Type B pancreatic cell (in vitro differentiated cells): Measurements from ENCODE around the gene IL16. TPM values are rescaled to one million over a fixed set of nuclear protein-coding genes. Genes with fewer than 3 reads are reported as not detected.

Experiments used
- DNase-seq: peaks from one replicate; pipeline ENCODE4 v3.0.0; 2021; ENCODE audit warnings: mixed read lengths; ENCODE audit not compliant: unreplicated experiment; ENCODE audit errors: extremely low spot score
- H3K27ac Mint-ChIP-seq: 2 replicates; pipeline ENCODE4 v1.8.0; 2021; ENCODE audit warnings: mild to moderate bottlenecking, mixed read lengths
- H3K27me3 Mint-ChIP-seq: 2 replicates; pipeline ENCODE4 v1.8.0; 2021; ENCODE audit warnings: mixed read lengths
- H3K36me3 Mint-ChIP-seq: 2 replicates; pipeline ENCODE4 v1.8.0; 2021; ENCODE audit warnings: mixed read lengths
- H3K4me1 Mint-ChIP-seq: one replicate; pipeline ENCODE4 v1.8.0; 2021; ENCODE audit warnings: mixed read lengths; ENCODE audit not compliant: unreplicated experiment
- H3K4me3 Mint-ChIP-seq: 2 replicates; pipeline ENCODE4 v1.8.0; 2021; ENCODE audit warnings: mild to moderate bottlenecking, mixed read lengths
- H3K9me3 Mint-ChIP-seq: 2 replicates; pipeline ENCODE4 v1.8.0; 2021; ENCODE audit warnings: mixed read lengths
- total RNA-seq: library from RNA; stranded (reverse); gene quantifications from 2 replicates; pipeline ENCODE4 v1.2.1, GENCODE V29; 2021; ENCODE audit warnings: low replicate concordance
- TF ChIP-seq, protein P1 (sequence below): fragments of 200-600 bp; sonication (generic); conservative IDR thresholded peaks from 2 replicates; pipeline ENCODE4 v1.5.0; 2021; ENCODE audit warnings: antibody characterized with exemption, mild to moderate bottlenecking

The IL16 gene
- total RNA-seq, 1 donor from 2014 or later: 0.14 TPM

GRCh38 chr15:81182756-81183438, 13.8 kb upstream of the IL16 start:
- no peak for DNase-seq
- Mint-ChIP-seq H3K4me1 (peaks cover 11% of the 10 kb centered on the region), H3K27ac (no peak overlapping the region), H3K27me3 (peaks cover 46% of the 10 kb centered on the region), H3K4me3 (no peak overlapping the region), H3K9me3 (no peaks in the 10 kb centered on the region), H3K36me3 (no peaks in the 10 kb centered on the region)
- TF ChIP-seq, protein P1, sequence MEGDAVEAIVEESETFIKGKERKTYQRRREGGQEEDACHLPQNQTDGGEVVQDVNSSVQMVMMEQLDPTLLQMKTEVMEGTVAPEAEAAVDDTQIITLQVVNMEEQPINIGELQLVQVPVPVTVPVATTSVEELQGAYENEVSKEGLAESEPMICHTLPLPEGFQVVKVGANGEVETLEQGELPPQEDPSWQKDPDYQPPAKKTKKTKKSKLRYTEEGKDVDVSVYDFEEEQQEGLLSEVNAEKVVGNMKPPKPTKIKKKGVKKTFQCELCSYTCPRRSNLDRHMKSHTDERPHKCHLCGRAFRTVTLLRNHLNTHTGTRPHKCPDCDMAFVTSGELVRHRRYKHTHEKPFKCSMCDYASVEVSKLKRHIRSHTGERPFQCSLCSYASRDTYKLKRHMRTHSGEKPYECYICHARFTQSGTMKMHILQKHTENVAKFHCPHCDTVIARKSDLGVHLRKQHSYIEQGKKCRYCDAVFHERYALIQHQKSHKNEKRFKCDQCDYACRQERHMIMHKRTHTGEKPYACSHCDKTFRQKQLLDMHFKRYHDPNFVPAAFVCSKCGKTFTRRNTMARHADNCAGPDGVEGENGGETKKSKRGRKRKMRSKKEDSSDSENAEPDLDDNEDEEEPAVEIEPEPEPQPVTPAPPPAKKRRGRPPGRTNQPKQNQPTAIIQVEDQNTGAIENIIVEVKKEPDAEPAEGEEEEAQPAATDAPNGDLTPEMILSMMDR: no peak

GRCh38 chr15:81183439-81183775, 13.3 kb upstream of the IL16 start:
- H3K4me3 Mint-ChIP-seq: no peak overlapping the region
- no peak overlapping the region for H3K27ac Mint-ChIP-seq
- no peak for DNase-seq
- TF ChIP-seq, protein P1: no peak
- no peaks in the 10 kb centered on the region for H3K9me3 Mint-ChIP-seq
- peaks cover 11% of the 10 kb centered on the region for H3K4me1 Mint-ChIP-seq
- H3K36me3 Mint-ChIP-seq: no peaks in the 10 kb centered on the region
- H3K27me3 Mint-ChIP-seq: peaks cover 49% of the 10 kb centered on the region

- H3K4me1 Mint-ChIP-seq: peaks cover 11% of the 10 kb centered on the region
- no peak for DNase-seq
- peaks cover 51% of the 10 kb centered on the region for H3K27me3 Mint-ChIP-seq
- H3K4me3 Mint-ChIP-seq: no peak overlapping the region
- H3K9me3 Mint-ChIP-seq: no peaks in the 10 kb centered on the region
- H3K27ac Mint-ChIP-seq: no peak overlapping the region
- TF ChIP-seq, protein P1: no peak
- H3K36me3 Mint-ChIP-seq: no peaks in the 10 kb centered on the region
Measured at GRCh38 chr15:81184188-81184587, 12.5 kb upstream of the IL16 start.

DNA sequence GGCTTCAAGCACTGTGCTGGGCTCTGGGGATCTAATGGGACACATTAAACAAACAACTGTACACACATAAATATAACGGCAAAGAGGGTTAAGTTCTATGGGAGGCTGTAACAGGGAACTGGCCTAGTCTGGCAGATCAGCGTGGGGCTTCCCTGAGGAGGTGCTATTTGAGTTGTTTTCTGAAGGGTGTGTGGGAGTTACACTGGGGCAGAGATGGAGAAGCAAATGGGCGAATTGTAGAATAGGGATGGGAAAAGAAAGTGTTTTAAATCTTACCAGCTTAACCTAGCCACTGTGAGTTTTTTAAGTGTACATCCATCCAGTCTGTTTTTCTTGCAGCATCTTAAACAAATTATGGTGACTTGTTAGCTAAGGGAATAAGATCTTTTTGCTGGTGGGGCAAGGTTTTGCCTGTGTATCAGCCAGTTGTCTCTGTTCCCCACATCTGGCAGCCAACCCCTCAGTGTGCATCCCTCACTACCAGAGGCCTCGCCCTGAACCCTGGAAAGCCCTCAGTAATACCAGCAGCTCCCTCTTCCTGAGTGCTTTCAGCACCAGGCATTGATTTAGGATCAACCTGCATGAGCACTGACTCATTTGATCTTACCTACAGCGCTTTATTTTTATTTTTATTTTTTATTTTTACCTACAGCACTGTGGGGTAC, 10.9 kb upstream of the IL16 start:
- peak; percentile 8 for DNase-seq
- Mint-ChIP-seq H3K27ac (no peak overlapping the region), H3K4me3 (no peak overlapping the region), H3K4me1 (peaks cover 11% of the 10 kb centered on the region), H3K27me3 (peaks cover 48% of the 10 kb centered on the region), H3K36me3 (no peaks in the 10 kb centered on the region), H3K9me3 (no peaks in the 10 kb centered on the region)
- TF ChIP-seq, protein P1: no peak

- no peaks in the 10 kb centered on the region for H3K9me3 Mint-ChIP-seq
- TF ChIP-seq, protein P1: no peak
- peaks cover 32% of the 10 kb centered on the region for H3K27me3 Mint-ChIP-seq
- H3K4me1 Mint-ChIP-seq: no peaks in the 10 kb centered on the region
- H3K36me3 Mint-ChIP-seq: no peaks in the 10 kb centered on the region
- no peak overlapping the region for H3K4me3 Mint-ChIP-seq
- H3K27ac Mint-ChIP-seq: no peak overlapping the region
- no peak for DNase-seq
Measured at GRCh38 chr15:81188354-81188753, 8.3 kb upstream of the IL16 start.
